ENCODE results near the gene TBC1D32.

TBC1D32 gene

GRCh38 chr6:121237859-121238258 lies 96.4 kb downstream of the TBC1D32 start (continued):
- TF ChIP-seq ZNF140 (tag by site-specific recombination; IDR thresholded peaks at IDR 0.05) (no peak), ZNF529 (tag by site-specific recombination; IDR thresholded peaks at IDR 0.05; ENCODE audit: insufficient replicate concordance) (no peak), ZNF292 (tag by site-specific recombination; IDR thresholded peaks at IDR 0.05; ENCODE audit: borderline replicate concordance, low read depth) (no peak), ZXDB (tag by site-specific recombination; IDR thresholded peaks at IDR 0.05) (no peak), ZSCAN18 (tag by site-specific recombination; IDR thresholded peaks at IDR 0.05) (no peak), GFI1B (tag by site-specific recombination; IDR thresholded peaks at IDR 0.05) (no peak), ZNF514 (tag by site-specific recombination; IDR thresholded peaks at IDR 0.05) (no peak), ZNF768 (tag by site-specific recombination; IDR thresholded peaks at IDR 0.05) (no peak)

- POLR2A ChIA-PET: no interaction called here
- no peaks in the 10 kb centered on the region for H3K9me3 ChIP-seq (ENCODE audit: control insufficient read depth, insufficient read depth, low read depth, low read length)
- H3K4me1 ChIP-seq (ENCODE audit: control insufficient read depth, insufficient read depth, low read length): no peaks in the 10 kb centered on the region
- TF ChIP-seq ZNF777 (tag by site-specific recombination; IDR thresholded peaks at IDR 0.05; ENCODE audit: borderline replicate concordance) (no peak), ZFP3 (tag by site-specific recombination; IDR thresholded peaks at IDR 0.05; ENCODE audit: low read depth) (no peak), ZNF521 (tag by site-specific recombination; IDR thresholded peaks at IDR 0.05) (no peak), ZBTB7A (tag by site-specific recombination; IDR thresholded peaks at IDR 0.05; ENCODE audit: low read depth) (no peak), ZNF169 (tag by site-specific recombination; IDR thresholded peaks at IDR 0.05) (no peak), ZNF175 (tag by site-specific recombination; IDR thresholded peaks at IDR 0.05) (no peak), ZNF146 (tag by site-specific recombination; IDR thresholded peaks at IDR 0.05) (no peak), YY1 (tag by site-specific recombination; IDR thresholded peaks at IDR 0.05) (no peak), ZNF121 (tag by site-specific recombination; IDR thresholded peaks at IDR 0.05) (no peak), ZNF302 (tag by site-specific recombination; IDR thresholded peaks at IDR 0.05; ENCODE audit: low read depth) (no peak), GLIS1 (tag by site-specific recombination; IDR thresholded peaks at IDR 0.05) (no peak), PBX3 (CRISPR knock-in tag; IDR thresholded peaks at IDR 0.05) (no peak), ZNF510 (tag by site-specific recombination; IDR thresholded peaks at IDR 0.05; ENCODE audit: insufficient replicate concordance) (no peak), ZNF548 (tag by site-specific recombination; IDR thresholded peaks at IDR 0.05) (no peak), PRDM1 (tag by site-specific recombination; IDR thresholded peaks at IDR 0.05) (no peak)
- TF ChIP-seq, protein P1, sequence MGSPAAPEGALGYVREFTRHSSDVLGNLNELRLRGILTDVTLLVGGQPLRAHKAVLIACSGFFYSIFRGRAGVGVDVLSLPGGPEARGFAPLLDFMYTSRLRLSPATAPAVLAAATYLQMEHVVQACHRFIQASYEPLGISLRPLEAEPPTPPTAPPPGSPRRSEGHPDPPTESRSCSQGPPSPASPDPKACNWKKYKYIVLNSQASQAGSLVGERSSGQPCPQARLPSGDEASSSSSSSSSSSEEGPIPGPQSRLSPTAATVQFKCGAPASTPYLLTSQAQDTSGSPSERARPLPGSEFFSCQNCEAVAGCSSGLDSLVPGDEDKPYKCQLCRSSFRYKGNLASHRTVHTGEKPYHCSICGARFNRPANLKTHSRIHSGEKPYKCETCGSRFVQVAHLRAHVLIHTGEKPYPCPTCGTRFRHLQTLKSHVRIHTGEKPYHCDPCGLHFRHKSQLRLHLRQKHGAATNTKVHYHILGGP (tag by site-specific recombination; IDR thresholded peaks at IDR 0.05): no peak
- CTCF ChIA-PET: no interaction called here
- H3K4me3 ChIP-seq (ENCODE audit: low read depth, low read length): no peak overlapping the region
- H3K27ac ChIP-seq (ENCODE audit: extremely low read depth, low read depth, low read length): no peak overlapping the region
- peaks cover 0 to 15% of the 10 kb centered on the region in 2 experiments; a peak in 1 of 3 replicates for H3K36me3 ChIP-seq (ENCODE audit: control insufficient read depth in 2 of 2, insufficient read depth in 1 of 2, low read length in 2 of 2)
These were observed 97.3 kb downstream of the TBC1D32 start for GRCh38 chr6:121236984-121237383.
